ENCODE results near the gene KCNQ2. TPM values are rescaled to one million over a fixed set of nuclear protein-coding genes. Genes with fewer than 3 reads are reported as not detected.

The KCNQ2 gene
- total and polyA plus RNA-seq, 2 experiments from 2014 or later: 68.5 to 92.4 TPM

DNA sequence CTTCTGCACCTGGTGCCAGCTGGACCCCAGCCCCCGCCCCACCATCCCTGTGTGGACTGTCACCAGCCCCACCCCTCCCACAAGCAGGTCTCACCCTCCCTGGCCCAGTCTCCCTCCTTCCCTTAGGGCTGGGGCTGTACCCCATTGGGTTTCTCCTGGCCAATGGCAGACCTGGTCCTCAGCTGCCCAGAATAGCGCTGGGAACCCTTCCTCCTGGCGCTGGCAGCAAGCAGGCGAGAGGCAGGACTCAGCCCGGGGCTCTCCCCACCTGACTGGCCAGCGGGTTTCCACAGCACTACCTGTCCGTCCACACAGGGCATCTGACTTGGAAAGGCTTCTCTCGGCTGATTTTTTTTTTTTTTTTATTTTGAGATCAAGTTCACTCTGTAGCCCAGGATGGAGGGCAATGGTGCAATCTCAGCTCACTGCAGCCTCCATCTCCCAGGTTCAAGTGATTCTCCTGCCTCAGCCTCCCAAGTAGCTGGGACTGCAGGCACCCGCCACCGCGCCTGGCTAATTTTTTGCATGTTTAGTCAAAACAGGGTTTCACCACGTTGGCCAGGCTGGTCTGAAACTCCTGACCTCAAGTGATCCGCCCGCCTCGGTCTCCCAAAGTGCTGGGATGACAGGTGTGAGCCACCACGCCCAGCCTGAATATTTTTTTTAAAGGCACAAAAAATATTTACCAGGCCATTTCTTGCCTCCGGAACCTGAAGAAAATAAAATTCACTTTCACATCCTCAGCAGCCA, 89.7 kb downstream of the KCNQ2 start:
- peaks cover 8% of the 10 kb centered on the region for H3K4me1 ChIP-seq (ENCODE audit: insufficient read depth)
- H3K4me2 ChIP-seq: no peak overlapping the region
- Mint-ChIP-seq H3K27me3 (ENCODE audit: insufficient read depth, low read depth, poor library complexity) (peaks cover 20% of the 10 kb centered on the region), H3K27ac (no peak overlapping the region), H3K4me1 (peaks cover 18% of the 10 kb centered on the region), H3K9me3 (peaks cover 32% of the 10 kb centered on the region), H3K36me3 (ENCODE audit: low read depth) (peaks cover 24% of the 10 kb centered on the region), H3K4me3 (no peak overlapping the region)
- no peaks in the 10 kb centered on the region for H3K36me3 ChIP-seq (ENCODE audit: insufficient read depth)
- peaks cover 10% of the 10 kb centered on the region for H3F3A ChIP-seq (replicated peaks; ENCODE audit: low read depth)
- no peak for ATAC-seq
- no peak for DNase-seq (ENCODE audit: low spot score)
- no peaks in the 10 kb centered on the region for H4K20me1 ChIP-seq (replicated peaks; ENCODE audit: insufficient read depth)
- H3K9me2 ChIP-seq (ENCODE audit: insufficient read depth): peaks cover 4% of the 10 kb centered on the region; the same call in 1 of the 2 replicates
- no peak overlapping the region for H3K4me3 ChIP-seq
- no peaks in the 10 kb centered on the region for H3K27me3 ChIP-seq (ENCODE audit: insufficient read depth)
- TF ChIP-seq ZNF114 (CRISPR knock-in tag; IDR thresholded peaks at IDR 0.05) (no peak), ETS1 (IDR thresholded peaks at IDR 0.05) (no peak), REST (IDR thresholded peaks at IDR 0.05; ENCODE audit: unreplicated experiment) (no peak), STAT1 (IDR thresholded peaks at IDR 0.05; ENCODE audit: unreplicated experiment) (no peak), CREB1 (CRISPR knock-in tag; IDR thresholded peaks at IDR 0.05; ENCODE audit: low read depth) (no peak), EZH2phosphoT487 (IDR thresholded peaks at IDR 0.05; ENCODE audit: unreplicated experiment) (no peak), JUNB (IDR thresholded peaks at IDR 0.05; ENCODE audit: unreplicated experiment) (no peak), NANOG (IDR thresholded peaks at IDR 0.05; ENCODE audit: borderline replicate concordance) (no peak), EZH2 (IDR thresholded peaks at IDR 0.05; ENCODE audit: low read depth, unreplicated experiment) (no peak), POLR2AphosphoS5 (IDR thresholded peaks at IDR 0.05; ENCODE audit: low read depth) (no peak), ZNF331 (CRISPR knock-in tag; IDR thresholded peaks at IDR 0.05; ENCODE audit: low read depth) (no peak)
- TF ChIP-seq, protein P1, sequence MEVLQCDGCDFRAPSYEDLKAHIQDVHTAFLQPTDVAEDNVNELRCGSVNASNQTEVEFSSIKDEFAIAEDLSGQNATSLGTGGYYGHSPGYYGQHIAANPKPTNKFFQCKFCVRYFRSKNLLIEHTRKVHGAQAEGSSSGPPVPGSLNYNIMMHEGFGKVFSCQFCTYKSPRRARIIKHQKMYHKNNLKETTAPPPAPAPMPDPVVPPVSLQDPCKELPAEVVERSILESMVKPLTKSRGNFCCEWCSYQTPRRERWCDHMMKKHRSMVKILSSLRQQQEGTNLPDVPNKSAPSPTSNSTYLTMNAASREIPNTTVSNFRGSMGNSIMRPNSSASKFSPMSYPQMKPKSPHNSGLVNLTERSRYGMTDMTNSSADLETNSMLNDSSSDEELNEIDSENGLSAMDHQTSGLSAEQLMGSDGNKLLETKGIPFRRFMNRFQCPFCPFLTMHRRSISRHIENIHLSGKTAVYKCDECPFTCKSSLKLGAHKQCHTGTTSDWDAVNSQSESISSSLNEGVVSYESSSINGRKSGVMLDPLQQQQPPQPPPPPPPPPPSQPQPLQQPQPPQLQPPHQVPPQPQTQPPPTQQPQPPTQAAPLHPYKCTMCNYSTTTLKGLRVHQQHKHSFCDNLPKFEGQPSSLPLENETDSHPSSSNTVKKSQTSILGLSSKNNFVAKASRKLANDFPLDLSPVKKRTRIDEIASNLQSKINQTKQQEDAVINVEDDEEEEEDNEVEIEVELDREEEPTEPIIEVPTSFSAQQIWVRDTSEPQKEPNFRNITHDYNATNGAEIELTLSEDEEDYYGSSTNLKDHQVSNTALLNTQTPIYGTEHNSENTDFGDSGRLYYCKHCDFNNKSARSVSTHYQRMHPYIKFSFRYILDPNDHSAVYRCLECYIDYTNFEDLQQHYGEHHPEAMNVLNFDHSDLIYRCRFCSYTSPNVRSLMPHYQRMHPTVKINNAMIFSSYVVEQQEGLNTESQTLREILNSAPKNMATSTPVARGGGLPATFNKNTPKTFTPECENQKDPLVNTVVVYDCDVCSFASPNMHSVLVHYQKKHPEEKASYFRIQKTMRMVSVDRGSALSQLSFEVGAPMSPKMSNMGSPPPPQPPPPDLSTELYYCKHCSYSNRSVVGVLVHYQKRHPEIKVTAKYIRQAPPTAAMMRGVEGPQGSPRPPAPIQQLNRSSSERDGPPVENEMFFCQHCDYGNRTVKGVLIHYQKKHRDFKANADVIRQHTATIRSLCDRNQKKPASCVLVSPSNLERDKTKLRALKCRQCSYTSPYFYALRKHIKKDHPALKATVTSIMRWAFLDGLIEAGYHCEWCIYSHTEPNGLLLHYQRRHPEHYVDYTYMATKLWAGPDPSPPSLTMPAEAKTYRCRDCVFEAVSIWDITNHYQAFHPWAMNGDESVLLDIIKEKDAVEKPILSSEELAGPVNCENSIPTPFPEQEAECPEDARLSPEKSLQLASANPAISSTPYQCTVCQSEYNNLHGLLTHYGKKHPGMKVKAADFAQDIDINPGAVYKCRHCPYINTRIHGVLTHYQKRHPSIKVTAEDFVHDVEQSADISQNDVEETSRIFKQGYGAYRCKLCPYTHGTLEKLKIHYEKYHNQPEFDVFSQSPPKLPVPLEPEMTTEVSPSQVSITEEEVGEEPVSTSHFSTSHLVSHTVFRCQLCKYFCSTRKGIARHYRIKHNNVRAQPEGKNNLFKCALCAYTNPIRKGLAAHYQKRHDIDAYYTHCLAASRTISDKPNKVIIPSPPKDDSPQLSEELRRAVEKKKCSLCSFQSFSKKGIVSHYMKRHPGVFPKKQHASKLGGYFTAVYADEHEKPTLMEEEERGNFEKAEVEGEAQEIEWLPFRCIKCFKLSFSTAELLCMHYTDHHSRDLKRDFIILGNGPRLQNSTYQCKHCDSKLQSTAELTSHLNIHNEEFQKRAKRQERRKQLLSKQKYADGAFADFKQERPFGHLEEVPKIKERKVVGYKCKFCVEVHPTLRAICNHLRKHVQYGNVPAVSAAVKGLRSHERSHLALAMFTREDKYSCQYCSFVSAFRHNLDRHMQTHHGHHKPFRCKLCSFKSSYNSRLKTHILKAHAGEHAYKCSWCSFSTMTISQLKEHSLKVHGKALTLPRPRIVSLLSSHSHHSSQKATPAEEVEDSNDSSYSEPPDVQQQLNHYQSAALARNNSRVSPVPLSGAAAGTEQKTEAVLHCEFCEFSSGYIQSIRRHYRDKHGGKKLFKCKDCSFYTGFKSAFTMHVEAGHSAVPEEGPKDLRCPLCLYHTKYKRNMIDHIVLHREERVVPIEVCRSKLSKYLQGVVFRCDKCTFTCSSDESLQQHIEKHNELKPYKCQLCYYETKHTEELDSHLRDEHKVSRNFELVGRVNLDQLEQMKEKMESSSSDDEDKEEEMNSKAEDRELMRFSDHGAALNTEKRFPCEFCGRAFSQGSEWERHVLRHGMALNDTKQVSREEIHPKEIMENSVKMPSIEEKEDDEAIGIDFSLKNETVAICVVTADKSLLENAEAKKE (CRISPR knock-in tag; IDR thresholded peaks at IDR 0.05): no peak
- TF ChIP-seq, protein P2, sequence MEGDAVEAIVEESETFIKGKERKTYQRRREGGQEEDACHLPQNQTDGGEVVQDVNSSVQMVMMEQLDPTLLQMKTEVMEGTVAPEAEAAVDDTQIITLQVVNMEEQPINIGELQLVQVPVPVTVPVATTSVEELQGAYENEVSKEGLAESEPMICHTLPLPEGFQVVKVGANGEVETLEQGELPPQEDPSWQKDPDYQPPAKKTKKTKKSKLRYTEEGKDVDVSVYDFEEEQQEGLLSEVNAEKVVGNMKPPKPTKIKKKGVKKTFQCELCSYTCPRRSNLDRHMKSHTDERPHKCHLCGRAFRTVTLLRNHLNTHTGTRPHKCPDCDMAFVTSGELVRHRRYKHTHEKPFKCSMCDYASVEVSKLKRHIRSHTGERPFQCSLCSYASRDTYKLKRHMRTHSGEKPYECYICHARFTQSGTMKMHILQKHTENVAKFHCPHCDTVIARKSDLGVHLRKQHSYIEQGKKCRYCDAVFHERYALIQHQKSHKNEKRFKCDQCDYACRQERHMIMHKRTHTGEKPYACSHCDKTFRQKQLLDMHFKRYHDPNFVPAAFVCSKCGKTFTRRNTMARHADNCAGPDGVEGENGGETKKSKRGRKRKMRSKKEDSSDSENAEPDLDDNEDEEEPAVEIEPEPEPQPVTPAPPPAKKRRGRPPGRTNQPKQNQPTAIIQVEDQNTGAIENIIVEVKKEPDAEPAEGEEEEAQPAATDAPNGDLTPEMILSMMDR (conservative IDR thresholded peaks at IDR 0.05; ENCODE audit: low read depth in 2 of 2): no peak
- H3K27ac ChIP-seq (ENCODE audit: low read depth): no peak overlapping the region
- no peak overlapping the region for H2AFZ ChIP-seq
- H3K79me2 ChIP-seq (replicated peaks; ENCODE audit: insufficient read depth): no peaks in the 10 kb centered on the region

Measured in GM23338 (cell line).